TTC549 (cell line): ENCODE measurements around the gene ZNF222.
A peak's percentile ranks its signal among the peaks of the same experiment; 100 is the strongest.

ENCODE experiments used
- FAIRE-seq: peaks from 2 replicates; lab custom pipeline; 2012; peaks lifted over from hg19 to GRCh38; lab: Jason Lieb, UNC

ZNF222 gene

DNA sequence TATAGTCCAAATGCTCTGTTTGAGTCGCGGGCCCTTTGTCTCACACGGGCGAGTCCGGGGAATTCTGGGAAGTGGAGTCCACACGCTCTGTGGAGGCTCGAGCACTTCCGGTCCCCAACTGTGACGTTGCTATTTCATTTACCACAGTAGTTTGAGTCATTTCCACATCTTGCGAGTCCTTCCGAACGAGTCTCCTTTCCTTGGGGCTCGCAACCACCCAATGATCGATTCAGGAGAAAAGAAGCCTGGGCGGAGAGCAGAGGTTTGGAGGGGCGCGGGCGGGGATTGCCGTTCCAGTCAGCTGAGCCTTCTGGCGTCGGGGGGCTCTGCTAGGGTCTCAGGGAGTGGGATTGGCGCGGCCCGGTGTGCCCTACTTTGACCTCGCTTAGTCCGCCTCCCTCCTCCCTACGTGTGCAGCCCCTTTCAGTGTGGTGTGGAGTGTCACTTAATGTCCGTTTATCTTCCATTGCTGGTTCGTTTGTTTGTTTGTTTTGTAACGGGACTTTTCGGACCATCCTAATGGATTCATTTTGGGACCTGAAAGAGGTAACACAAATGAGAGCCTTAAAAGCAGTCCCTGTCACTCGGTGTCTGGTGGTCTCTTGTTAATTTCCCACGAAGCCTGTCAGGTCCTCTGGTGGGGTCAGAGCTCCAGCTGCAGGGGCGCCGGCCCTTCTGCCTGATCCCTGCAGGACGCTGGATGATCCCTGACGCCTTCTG, at the start of gene ZNF222:
Gene ZNF222, plus strand, starts transcription at position 163 of the 720 bp plus-strand sequence. Its CDS starts 58 bp downstream, at position 221.
- FAIRE-seq = peak; percentile 90

- no peak for FAIRE-seq
These were observed 48.4 kb upstream of the ZNF222 start for GRCh38 chr19:43976732-43977131.

DNA sequence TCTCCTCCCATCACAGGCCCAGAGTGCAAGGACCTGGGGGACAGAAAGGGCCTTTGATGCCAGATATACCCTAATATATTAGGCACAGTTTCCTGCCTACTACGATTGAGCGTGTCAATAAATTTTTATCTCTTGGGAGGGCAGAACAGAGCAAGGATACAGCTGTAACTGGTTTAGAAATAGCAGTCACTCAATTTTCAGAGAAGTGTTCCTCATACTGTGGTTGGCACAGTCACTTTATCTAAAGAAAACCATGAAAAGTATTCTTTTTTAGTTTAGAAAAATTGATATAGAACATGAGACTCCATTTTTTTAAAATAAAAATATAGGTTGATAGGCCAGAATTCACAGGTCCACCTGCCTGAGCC, 41.7 kb upstream of the ZNF222 start:
- FAIRE-seq = no peak

GRCh38 chr19:43983912-43984686, 41.1 kb upstream of the ZNF222 start, which contains the start of gene ZNF155:
Gene ZNF155, plus strand, starts transcription at chr19:43984188. Its CDS starts 4,356 bp downstream, at chr19:43988544.
- FAIRE-seq = peak; percentile 97

GRCh38 chr19:43984687-43985000, 40.5 kb upstream of the ZNF222 start:
- FAIRE-seq = no peak

DNA sequence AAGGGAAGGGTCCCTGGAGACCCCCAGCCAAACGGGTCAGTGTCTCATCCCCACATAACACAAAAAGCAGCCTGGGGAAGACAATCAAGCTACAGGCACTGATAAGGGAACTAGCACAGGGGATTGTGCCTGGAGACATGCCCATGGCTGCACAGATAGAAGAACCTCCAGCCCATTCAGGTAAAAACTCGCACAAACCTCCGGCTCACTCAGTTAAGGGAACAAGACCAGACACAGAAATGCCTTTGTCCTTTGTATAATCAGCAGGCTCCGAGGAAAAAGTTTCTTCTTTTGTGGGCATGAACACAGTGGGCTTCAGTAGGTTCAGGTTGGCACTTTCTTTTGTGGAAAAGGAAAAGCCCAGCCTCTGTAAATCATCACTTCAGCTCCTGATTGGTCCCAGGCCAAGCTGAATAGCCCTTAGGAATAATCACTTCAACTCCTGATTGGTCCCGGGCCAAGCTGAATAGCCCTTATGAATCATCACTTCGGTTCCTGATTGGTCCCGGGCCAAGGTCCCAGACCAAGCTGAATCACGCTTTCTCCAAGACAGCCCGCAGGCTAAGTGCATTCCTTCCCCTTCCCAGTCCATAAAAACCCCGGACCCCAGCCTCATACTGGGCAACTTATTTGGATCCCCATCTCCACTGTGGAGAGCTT, 27.4 kb upstream of the ZNF222 start:
- no peak for FAIRE-seq

GRCh38 chr19:44002212-44002565, 23.0 kb upstream of the ZNF222 start:
- FAIRE-seq = no peak

GRCh38 chr19:44002566-44003460, 22.4 kb upstream of the ZNF222 start, which contains the start of gene ZNF230:
Gene ZNF230, plus strand, starts transcription at chr19:44002957. Its CDS starts 4,122 bp downstream, at chr19:44007079.
- FAIRE-seq = peak; percentile 91

GRCh38 chr19:44003461-44004009, 21.6 kb upstream of the ZNF222 start:
- no peak for FAIRE-seq

- FAIRE-seq = no peak
These were observed 19.2 kb upstream of the ZNF222 start for GRCh38 chr19:44005973-44006372.

GRCh38 chr19:44007473-44007872, 17.7 kb upstream of the ZNF222 start:
- FAIRE-seq = no peak

DNA sequence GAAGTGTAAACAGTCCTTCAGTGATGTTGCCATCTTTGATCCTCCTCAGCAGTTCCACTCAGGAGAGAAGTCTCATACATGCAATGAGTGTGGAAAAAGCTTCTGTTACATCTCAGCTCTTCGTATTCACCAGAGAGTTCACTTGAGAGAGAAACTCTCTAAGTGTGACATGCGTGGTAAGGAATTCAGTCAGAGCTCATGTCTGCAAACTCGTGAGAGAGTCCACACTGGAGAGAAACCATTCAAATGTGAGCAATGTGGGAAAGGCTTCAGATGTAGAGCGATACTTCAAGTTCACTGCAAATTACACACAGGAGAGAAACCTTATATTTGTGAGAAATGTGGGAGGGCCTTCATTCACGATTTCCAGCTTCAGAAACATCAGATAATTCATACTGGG, 14.7 kb upstream of the ZNF222 start:
- FAIRE-seq = no peak

DNA sequence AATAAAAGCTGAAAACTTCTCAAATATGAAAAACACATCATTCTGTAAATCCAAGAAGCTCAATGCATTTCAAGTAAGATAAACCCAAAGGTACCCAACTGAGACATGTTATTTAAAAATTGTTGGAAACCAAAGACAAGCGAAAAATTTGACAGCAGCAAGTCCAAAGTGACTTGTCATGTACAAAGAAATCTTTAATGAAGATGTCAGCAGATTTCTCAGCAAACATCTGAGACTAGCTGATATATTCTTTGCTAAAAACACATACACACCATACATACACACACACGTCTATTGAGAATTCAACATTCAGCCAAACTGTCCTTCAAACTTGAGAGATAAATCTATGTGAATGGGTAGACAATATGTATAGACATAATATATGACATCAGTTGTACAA, 5.7 kb upstream of the ZNF222 start:
- no peak for FAIRE-seq

DNA sequence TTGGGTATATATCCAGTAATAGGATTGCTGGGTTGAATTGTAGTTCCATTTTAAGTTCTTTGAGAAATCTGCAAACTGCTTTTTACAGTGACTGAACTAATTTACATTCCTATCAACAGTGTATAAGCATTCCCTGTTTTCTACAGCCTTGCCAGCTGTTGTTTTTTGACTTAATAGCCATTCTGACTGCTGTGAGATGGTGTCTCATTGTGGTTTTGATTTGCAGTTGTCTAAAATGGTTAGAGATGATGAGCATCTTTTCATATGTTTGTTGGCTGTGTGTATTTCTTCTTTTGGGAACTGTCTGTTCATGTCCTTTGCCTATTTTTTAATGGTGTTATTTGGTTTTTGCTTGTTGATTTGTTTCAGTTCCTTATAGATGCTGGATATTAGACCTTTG, 4.0 kb upstream of the ZNF222 start:
- no peak for FAIRE-seq

DNA sequence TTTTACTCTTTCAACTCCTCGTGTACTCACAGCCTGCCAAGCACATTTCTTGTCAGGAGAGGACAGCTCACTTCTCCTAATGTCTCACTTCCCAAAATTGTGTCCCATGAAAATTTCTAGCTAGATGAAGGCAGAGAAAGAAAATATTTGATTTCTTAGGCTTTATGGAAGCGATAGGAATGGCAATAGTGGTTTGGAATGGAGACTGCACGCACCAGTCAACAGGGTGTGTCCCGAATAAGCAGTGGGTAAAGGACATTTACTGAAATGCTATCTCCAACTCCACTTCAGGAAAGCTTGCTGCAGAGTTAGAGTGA, 321 bp upstream of the ZNF222 start:
- no peak for FAIRE-seq

GRCh38 chr19:44026622-44027021, 1.4 kb downstream of the ZNF222 start:
- FAIRE-seq = no peak

GRCh38 chr19:44032001-44032610, 6.9 kb downstream of the ZNF222 start:
- FAIRE-seq = no peak

DNA sequence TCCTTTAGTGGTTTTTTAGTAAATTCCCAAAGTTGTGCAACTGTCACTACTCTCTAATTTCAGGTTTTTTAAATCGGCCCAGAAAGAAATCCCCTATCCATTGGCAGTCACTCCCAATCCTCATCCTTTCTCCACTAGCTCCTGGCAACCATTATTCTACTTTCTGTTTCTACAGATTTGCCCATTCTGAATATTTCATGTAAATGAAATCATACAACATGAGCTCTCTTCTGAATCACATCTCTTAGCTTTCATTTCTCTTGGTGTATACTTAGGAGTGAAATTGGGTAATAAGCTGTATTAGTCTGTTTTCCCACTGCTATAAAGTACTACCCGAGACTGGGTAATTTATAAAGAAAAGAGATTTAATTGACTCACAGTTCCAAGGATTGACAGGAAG, 17.0 kb downstream of the ZNF222 start:
- no peak for FAIRE-seq

- no peak for FAIRE-seq
These were observed 25.8 kb downstream of the ZNF222 start for GRCh38 chr19:44050740-44051649.

DNA sequence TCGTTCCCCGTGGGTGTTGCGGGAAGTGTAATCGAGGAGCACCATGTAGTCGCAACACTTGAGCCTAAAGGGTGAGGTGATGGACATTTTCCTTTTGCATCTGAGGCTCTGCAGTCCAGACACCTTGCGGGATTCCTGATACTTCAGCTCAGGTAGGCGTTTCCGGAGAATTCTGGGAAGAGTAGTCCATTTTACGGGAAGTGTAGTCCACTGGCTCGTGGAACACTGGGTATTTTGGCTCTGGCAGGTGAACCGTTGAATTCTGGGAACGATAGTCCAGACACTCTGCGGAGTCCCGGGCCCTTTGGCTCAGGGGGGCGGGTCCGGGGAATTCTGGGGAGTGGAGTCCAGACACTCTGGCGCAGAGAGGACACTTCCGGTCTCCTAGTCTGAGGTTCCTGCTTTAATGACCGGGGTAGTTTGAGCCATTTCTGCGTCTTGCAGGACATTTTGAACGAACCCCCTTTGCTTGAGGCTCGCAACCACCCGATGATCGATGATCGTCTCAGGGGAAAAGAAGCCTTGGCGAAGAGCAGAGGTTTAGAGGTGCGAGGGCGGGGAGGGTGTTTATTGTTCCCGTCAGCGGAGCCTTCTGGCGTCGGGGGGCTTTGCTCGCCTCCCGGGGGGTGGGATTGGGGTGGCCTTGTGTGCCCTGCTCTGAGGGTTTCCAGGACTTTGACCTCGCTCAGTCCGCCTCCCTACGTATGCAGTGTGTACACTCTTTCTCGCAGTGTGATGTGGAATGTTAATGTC, 26.6 kb downstream of the ZNF222 start, which contains the start of gene ZNF223:
Gene ZNF223, plus strand, starts transcription at position 387 of the 753 bp plus-strand sequence. CDS start 3,141 bp downstream, outside the sequence.
- FAIRE-seq = peak; percentile 55
